Stomach (tissue), 9 donors: ENCODE data around the gene PPP2CA. TPM values are rescaled to one million over a fixed set of nuclear protein-coding genes. Genes with fewer than 3 reads are reported as not detected.

Experiments
- DNase-seq, 2 donors: peaks; one replicate each; pipeline versions ENCODE4 v3.0.0 to v3.0.0-alpha.2; 2013 to 2019
- H3K27ac ChIP-seq, 5 donors: fragments of 200-600 bp in 4 of 5; sonication (generic) in 4 of 5; one replicate each; pipeline ENCODE4 v1.5.1; 2013 to 2019; ENCODE audit warnings: mild to moderate bottlenecking in 1 of 5, moderate library complexity in 1 of 5
- H3K27me3 ChIP-seq, 3 donors: fragments of 200-600 bp; sonication (generic); one replicate each; pipeline ENCODE4 v1.5.1; 2017 to 2019; ENCODE audit warnings: mixed run types in 1 of 3
- H3K36me3 ChIP-seq, 4 donors: fragments of 200-600 bp; sonication (generic); 1 replicate in 3 of 4; 2 replicates in 1 of 4; pipeline ENCODE4 v1.5.1; 2016 to 2019
- H3K4me1 ChIP-seq, 4 donors: fragments of 200-600 bp; sonication (generic); one replicate each; pipeline ENCODE4 v1.5.1; 2016 to 2019
- H3K4me3 ChIP-seq, 4 donors: fragments of 200-600 bp; sonication (generic) in 3 of 4; one replicate each; pipeline ENCODE4 v1.5.1; 2016 to 2019; ENCODE audit warnings: mild to moderate bottlenecking in 1 of 4
- H3K9me3 ChIP-seq, 4 donors: fragments of 200-600 bp; sonication (generic); one replicate each; pipeline ENCODE4 v1.5.1; 2016 to 2019
- CTCF ChIP-seq, 7 experiments: fragments of 450-650 bp in 4 of 7; fragments of 200-600 bp in 3 of 7; sonication (generic) in 3 of 7; IDR thresholded peaks; one replicate each; pipeline ENCODE4 v1.5.1; 2016 to 2019; ENCODE audit warnings: antibody characterized with exemption in 7 of 7, control low read depth in 2 of 7, mild to moderate bottlenecking in 1 of 7
- EP300 ChIP-seq: sonication (generic); formaldehyde crosslinking; IDR thresholded peaks from one replicate; pipeline ENCODE4 v1.6.1; 2017; ENCODE audit warnings: antibody characterized with exemption
- POLR2A ChIP-seq, 4 donors: fragments of 450-650 bp; IDR thresholded peaks; one replicate each; pipeline ENCODE4 v1.6.1; 2016; ENCODE audit warnings: antibody characterized with exemption in 4 of 4, control low read depth in 2 of 4, mild to moderate bottlenecking in 1 of 4, moderate library complexity in 1 of 4
- POLR2AphosphoS5 ChIP-seq, 3 donors: sonication (generic); formaldehyde crosslinking; IDR thresholded peaks; one replicate each; pipeline ENCODE4 v1.6.1; 2016; ENCODE audit warnings: antibody characterized with exemption in 3 of 3
- WGBS, 5 donors: extraction: QIAGEN DNeasy Blood & Tissue Kit in 3 of 5; methylation state at CpG; one replicate each; pipeline versions ENCODE4 v1.1.5 to v1.1.7; 2013 to 2018; 5-methylcytosine and 5-hydroxymethylcytosine counted together
- intact Hi-C: fragments of 100-400 bp; cut with DNase I; formaldehyde crosslinking; loops from one replicate; pipeline ENCODE4 v1.15.1; 2023; ENCODE audit warnings: low total_unique reads
- polyA plus RNA-seq, 3 donors: library from polyadenylated mRNA; stranded (reverse); fragments of 200-250 nt; gene quantifications; one replicate each; pipeline ENCODE4 v1.2.3, GENCODE V29; 2013
- total RNA-seq, 5 donors: library from RNA; depleted of rRNA; stranded (reverse); fragments of >200 nt; gene quantifications; one replicate each; pipeline versions ENCODE4 v1.1.0 to v1.2.3, GENCODE V29; 2014 to 2016
- donor health status: healthy with polysubstance abuse.
- donor health status: Bipolar disorder and iron deficiency.
- donor health status: healthy.

Gene PPP2CA
- total and polyA plus RNA-seq, 8 donors = 29.4 to 108 (median 55.2) TPM

DNA sequence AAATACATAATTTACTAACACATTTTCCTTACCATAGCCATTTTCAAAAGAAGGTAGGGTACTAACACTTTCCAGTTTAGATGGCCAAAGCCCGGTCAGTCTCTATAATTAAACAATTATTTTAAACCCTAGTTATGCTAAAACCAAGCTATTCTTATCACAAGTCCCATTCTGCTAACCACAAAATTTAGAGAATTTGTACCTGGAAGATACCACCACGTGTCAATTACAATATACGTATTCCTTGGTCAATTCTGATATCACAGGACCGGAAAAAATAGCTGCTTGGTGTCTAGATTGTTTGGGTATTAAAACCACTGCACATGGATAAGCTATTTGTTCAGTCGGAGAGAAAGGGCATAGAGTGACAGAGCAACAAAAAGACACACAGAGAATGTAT is 30.2 kb downstream of the PPP2CA start:
- WGBS, 5 donors = 28 to 52% (median 48%) methylated on average over 5 of the region's 5 CpGs
- intact Hi-C loops = no loop called here
- H3K36me3 ChIP-seq = peaks cover 43 to 62% (median 54%) of the 10 kb centered on the region in 4 donors
- H3K9me3 ChIP-seq = no peaks in the 10 kb centered on the region
- H3K4me3 ChIP-seq = no peak overlapping the region
- TF ChIP-seq CTCF (IDR thresholded peaks at IDR 0.05) = no peak
- TF ChIP-seq POLR2A (IDR thresholded peaks at IDR 0.05) = no peak
- TF ChIP-seq EP300 = no peak
- TF ChIP-seq POLR2AphosphoS5 (IDR thresholded peaks at IDR 0.05) = no peak
- H3K4me1 ChIP-seq = peaks cover 0 to 26% (median 16%) of the 10 kb centered on the region in 4 donors
- no peak for DNase-seq
- H3K27ac ChIP-seq = peak overlapping the region in 3 of 5 donors; percentile 18 to 45 (median 37)
- H3K27me3 ChIP-seq = no peaks in the 10 kb centered on the region

- Histone ChIP-seq H3K27me3 (no peaks in the 10 kb centered on the region), H3K27ac (no peak overlapping the region), H3K4me1 (peaks cover 13 to 30% (median 22%) of the 10 kb centered on the region in 4 donors), H3K4me3 (no peak overlapping the region), H3K36me3 (no peaks in the 10 kb centered on the region), H3K9me3 (no peaks in the 10 kb centered on the region)
- 51 to 79% (median 60%) methylated on average over 3 of the region's 3 CpGs for WGBS, 5 donors
- intact Hi-C loops = loop anchor here (10.0 kb wide), 1 partner anchor 406 kb away; no protein-coding TSS in a partner anchor
- no peak for TF ChIP-seq CTCF (IDR thresholded peaks at IDR 0.05)
- TF ChIP-seq POLR2AphosphoS5 (IDR thresholded peaks at IDR 0.05) = peak in 1 of 3 donors; percentile 37
- TF ChIP-seq POLR2A (IDR thresholded peaks at IDR 0.05) = no peak
- no peak for TF ChIP-seq EP300
- DNase-seq = peak; percentile 59 to 82
Measured at GRCh38 chr5:134189031-134189430, 36.8 kb downstream of the PPP2CA start.

DNA sequence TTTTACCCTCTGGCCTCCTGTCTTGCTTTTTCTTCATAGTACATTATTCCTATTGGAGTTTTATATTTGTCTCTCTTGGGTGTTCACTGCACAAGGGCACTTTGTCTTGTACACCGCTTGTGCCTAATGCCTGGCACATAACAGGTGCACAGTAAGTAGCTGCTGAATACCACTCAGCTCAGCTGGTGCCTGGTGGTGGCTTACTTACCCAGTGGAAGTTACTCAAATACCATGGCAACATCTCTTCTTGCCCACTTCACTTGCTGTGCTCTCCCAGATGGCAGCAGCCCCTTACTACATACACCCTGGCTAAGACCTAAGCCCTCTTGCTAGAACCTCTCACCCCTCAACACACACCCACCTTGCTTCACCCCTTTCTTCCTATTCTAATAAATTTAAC is 37.8 kb downstream of the PPP2CA start:
- Histone ChIP-seq H3K27ac (peak overlapping the region in 3 of 5 donors; percentile 19 to 39 (median 27)), H3K27me3 (no peaks in the 10 kb centered on the region), H3K9me3 (no peaks in the 10 kb centered on the region), H3K4me1 (peaks cover 13 to 30% (median 22%) of the 10 kb centered on the region in 4 donors), H3K36me3 (no peaks in the 10 kb centered on the region), H3K4me3 (no peak overlapping the region)
- TF ChIP-seq EP300 (no peak), POLR2A (IDR thresholded peaks at IDR 0.05) (no peak), CTCF (IDR thresholded peaks at IDR 0.05) (no peak), POLR2AphosphoS5 (IDR thresholded peaks at IDR 0.05) (no peak)
- DNase-seq = no peak
- intact Hi-C loops = loop anchor here (10.0 kb wide), 1 partner anchor 407 kb away; no protein-coding TSS in a partner anchor
- 25 to 74% (median 62%) methylated on average over 1 of the region's 1 CpG for WGBS, 5 donors

DNA sequence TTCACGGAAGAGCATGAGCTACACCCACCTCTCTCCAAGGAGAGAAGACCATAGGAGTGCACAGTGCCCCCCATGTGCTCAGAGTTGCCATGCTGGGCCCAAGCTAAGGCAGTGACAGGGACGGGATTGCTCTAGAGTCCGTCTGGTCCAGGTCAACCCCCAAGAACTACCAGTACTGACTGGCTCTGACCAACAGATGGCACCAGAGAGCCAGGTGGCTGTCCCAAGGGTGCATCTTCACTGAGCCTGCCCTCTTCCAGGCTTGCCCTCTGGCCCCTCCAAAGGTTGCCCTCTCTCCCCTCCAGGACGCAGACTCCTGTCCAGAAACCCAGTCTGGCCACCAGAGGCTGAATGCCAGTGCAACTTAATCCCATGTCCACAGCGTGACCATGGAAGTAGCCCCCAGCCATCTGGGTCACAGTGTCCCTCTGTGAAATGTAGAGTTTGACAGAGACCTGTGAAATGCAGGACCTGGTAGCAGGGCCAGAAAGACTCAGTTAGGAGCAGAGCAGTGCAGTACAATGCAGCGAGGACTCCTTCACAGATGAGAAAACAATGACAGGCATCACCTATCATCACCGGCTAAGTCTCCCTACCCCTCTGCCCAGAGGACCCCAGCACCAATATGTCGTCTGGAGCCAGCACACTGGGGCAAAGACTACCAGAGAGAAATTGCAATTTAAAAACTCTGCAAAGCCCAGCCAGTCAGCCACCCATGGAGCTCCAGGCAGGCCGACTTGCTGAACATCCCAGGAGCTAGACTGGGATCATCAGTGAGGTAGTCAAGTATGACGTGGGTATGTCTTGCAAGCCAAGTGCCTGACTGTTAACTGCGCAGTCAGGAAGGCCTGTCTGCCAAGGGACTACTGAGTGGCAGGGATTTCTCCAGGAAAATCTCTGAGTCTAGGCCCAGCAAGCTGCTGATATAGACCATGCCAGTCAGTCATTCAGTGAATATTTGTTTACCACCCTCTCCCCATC is 41.4 kb downstream of the PPP2CA start:
- Histone ChIP-seq H3K4me3 (no peak overlapping the region), H3K27me3 (no peaks in the 10 kb centered on the region), H3K9me3 (no peaks in the 10 kb centered on the region), H3K4me1 (peaks cover 13 to 26% (median 20%) of the 10 kb centered on the region in 4 donors), H3K36me3 (no peaks in the 10 kb centered on the region), H3K27ac (no peak overlapping the region)
- intact Hi-C loops = loop anchor here (5.0 to 10.0 kb wide), 2 partner anchors 103 to 410 kb away; no protein-coding TSS in a partner anchor
- peak; percentile 78 to 86 for DNase-seq
- WGBS, 5 donors = 54 to 64% (median 58%) methylated on average over 10 to 11 of the region's 11 CpGs
- TF ChIP-seq POLR2A (IDR thresholded peaks at IDR 0.05) (no peak), CTCF (IDR thresholded peaks at IDR 0.05) (peak in 5 of 7 experiments; percentile 84 to 93 (median 86)), POLR2AphosphoS5 (IDR thresholded peaks at IDR 0.05) (peak in 1 of 3 donors; percentile 51), EP300 (no peak)
